ENCODE measurements around the gene PRC1. TPM values are rescaled to one million over a fixed set of nuclear protein-coding genes. Genes with fewer than 3 reads are reported as not detected.
"Not testable (repeated sequence)": the region's sequence is repeated elsewhere in the genome, so short reads cannot be mapped to it uniquely, and the experiment has no call there.

PRC1 gene
- total RNA-seq, 1 donor from 2014 or later: 284 TPM

GRCh38 chr15:91017716-91018115 is 23.4 kb upstream of the PRC1 start:
- DNase-seq (ENCODE audit: low spot score): no peak
- Histone ChIP-seq H3K4me3 (no peak overlapping the region), H3K9ac (no peak overlapping the region), H3K36me3 (no peaks in the 10 kb centered on the region), H3K9me3 (ENCODE audit: low read depth) (no peaks in the 10 kb centered on the region), H4K20me1 (ENCODE audit: low read depth) (no peaks in the 10 kb centered on the region), H2AFZ (replicated peaks) (no peak overlapping the region), H3K27me3 (no peaks in the 10 kb centered on the region), H3K4me2 (no peak overlapping the region), H3F3A (ENCODE audit: low read depth) (no peaks in the 10 kb centered on the region), H3K27ac (no peak overlapping the region), H3K79me2 (ENCODE audit: low read depth) (peaks cover 27% of the 10 kb centered on the region), H3K4me1 (peaks cover 12% of the 10 kb centered on the region)
- TF ChIP-seq, protein P1, sequence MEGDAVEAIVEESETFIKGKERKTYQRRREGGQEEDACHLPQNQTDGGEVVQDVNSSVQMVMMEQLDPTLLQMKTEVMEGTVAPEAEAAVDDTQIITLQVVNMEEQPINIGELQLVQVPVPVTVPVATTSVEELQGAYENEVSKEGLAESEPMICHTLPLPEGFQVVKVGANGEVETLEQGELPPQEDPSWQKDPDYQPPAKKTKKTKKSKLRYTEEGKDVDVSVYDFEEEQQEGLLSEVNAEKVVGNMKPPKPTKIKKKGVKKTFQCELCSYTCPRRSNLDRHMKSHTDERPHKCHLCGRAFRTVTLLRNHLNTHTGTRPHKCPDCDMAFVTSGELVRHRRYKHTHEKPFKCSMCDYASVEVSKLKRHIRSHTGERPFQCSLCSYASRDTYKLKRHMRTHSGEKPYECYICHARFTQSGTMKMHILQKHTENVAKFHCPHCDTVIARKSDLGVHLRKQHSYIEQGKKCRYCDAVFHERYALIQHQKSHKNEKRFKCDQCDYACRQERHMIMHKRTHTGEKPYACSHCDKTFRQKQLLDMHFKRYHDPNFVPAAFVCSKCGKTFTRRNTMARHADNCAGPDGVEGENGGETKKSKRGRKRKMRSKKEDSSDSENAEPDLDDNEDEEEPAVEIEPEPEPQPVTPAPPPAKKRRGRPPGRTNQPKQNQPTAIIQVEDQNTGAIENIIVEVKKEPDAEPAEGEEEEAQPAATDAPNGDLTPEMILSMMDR (IDR thresholded peaks at IDR 0.05): no peak
- TF ChIP-seq EZH2 (IDR thresholded peaks at IDR 0.05): no peak
- TF ChIP-seq EZH2phosphoT487 (IDR thresholded peaks at IDR 0.05): no peak
- peaks cover 19% of the 10 kb centered on the region for H3K4me1 Mint-ChIP-seq
- H3K36me3 Mint-ChIP-seq: peaks cover 16% of the 10 kb centered on the region
- no peaks in the 10 kb centered on the region for H3K9me3 Mint-ChIP-seq
- no peak overlapping the region for H3K27ac Mint-ChIP-seq
- no peaks in the 10 kb centered on the region for H3K27me3 Mint-ChIP-seq (ENCODE audit: insufficient read depth, low read depth)
- no peak overlapping the region for H3K4me3 Mint-ChIP-seq

- peaks cover 25% of the 10 kb centered on the region for H3K36me3 Mint-ChIP-seq
- H3K9me3 Mint-ChIP-seq; H3K36me3 ChIP-seq; H3K27ac ChIP-seq; H3K27ac Mint-ChIP-seq; H3F3A ChIP-seq (ENCODE audit: low read depth); H3K79me2 ChIP-seq (ENCODE audit: low read depth); H3K27me3 Mint-ChIP-seq (ENCODE audit: insufficient read depth, low read depth); H3K4me3 Mint-ChIP-seq; H2AFZ ChIP-seq (replicated peaks); H3K27me3 ChIP-seq; DNase-seq (ENCODE audit: low spot score); H3K4me2 ChIP-seq; H3K9ac ChIP-seq; H3K4me1 Mint-ChIP-seq; H3K9me3 ChIP-seq (ENCODE audit: low read depth); H3K4me3 ChIP-seq; H3K4me1 ChIP-seq; H4K20me1 ChIP-seq (ENCODE audit: low read depth): not testable (repeated sequence)
These were observed 19.4 kb upstream of the PRC1 start for GRCh38 chr15:91013701-91014100.

DNA sequence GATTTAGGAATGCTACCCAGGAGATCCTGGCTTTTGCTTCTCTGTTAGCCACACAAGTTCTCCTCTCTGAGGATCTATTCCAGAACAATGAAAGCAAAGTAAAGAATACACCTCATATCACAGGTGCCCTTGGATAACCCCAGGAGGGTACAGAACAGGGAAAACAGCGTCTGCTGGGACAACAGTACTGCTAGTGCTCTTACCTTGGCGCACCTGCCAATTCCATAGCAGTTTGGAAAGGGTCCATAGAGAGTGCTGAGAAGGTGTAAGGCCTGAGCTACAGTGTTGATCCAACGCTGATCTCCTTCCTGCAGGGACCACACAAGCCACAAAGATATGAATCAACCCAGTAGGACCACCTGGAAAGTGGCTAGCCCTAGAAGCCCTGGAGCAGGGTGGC is 12.9 kb upstream of the PRC1 start:
- H3K27me3 ChIP-seq: no peaks in the 10 kb centered on the region
- H3K9me3 ChIP-seq (ENCODE audit: low read depth): no peaks in the 10 kb centered on the region
- no peak overlapping the region for H3K27ac Mint-ChIP-seq
- no peak overlapping the region for H3K4me2 ChIP-seq
- no peak for DNase-seq (ENCODE audit: low spot score)
- no peaks in the 10 kb centered on the region for H4K20me1 ChIP-seq (ENCODE audit: low read depth)
- TF ChIP-seq EZH2phosphoT487 (IDR thresholded peaks at IDR 0.05) (no peak), EZH2 (IDR thresholded peaks at IDR 0.05) (no peak)
- TF ChIP-seq, protein P1 (IDR thresholded peaks at IDR 0.05): no peak
- H3K4me1 Mint-ChIP-seq: no peaks in the 10 kb centered on the region
- no peak overlapping the region for H3K27ac ChIP-seq
- no peaks in the 10 kb centered on the region for H3K36me3 ChIP-seq
- no peaks in the 10 kb centered on the region for H3K9me3 Mint-ChIP-seq
- H3K36me3 Mint-ChIP-seq: peaks cover 27% of the 10 kb centered on the region
- H2AFZ ChIP-seq (replicated peaks): no peak overlapping the region
- H3K79me2 ChIP-seq (ENCODE audit: low read depth): no peaks in the 10 kb centered on the region
- no peaks in the 10 kb centered on the region for H3K4me1 ChIP-seq
- H3K4me3 ChIP-seq: no peak overlapping the region
- H3K9ac ChIP-seq: no peak overlapping the region
- no peaks in the 10 kb centered on the region for H3F3A ChIP-seq (ENCODE audit: low read depth)
- no peak overlapping the region for H3K4me3 Mint-ChIP-seq
- peaks cover 2% of the 10 kb centered on the region for H3K27me3 Mint-ChIP-seq (ENCODE audit: insufficient read depth, low read depth)

DNA sequence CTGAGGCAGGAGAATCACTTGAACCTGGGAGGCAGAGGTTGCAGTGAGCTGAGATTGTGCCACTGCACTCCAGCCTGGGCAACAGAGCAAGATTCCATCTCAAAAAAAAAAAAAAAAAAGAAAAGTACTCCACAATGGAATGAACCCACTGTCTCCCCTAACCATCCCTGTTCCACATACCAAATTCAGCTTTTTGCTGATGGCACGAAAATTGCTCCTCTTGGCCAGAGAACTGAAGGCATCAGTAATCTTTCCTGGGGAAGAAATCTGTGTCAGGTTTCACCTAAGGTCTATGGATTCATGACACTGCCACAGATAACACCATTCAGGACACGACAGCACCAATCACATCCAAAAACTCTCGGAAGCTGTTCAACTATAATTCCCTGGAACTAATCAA is 6.9 kb upstream of the PRC1 start:
- Histone ChIP-seq H3K36me3 (no peaks in the 10 kb centered on the region), H3K9ac (no peak overlapping the region), H3K79me2 (ENCODE audit: low read depth) (peaks cover 5% of the 10 kb centered on the region), H3K4me2 (no peak overlapping the region), H3K27me3 (no peaks in the 10 kb centered on the region), H3K9me3 (ENCODE audit: low read depth) (no peaks in the 10 kb centered on the region), H3K27ac (no peak overlapping the region), H2AFZ (replicated peaks) (no peak overlapping the region), H3F3A (ENCODE audit: low read depth) (peaks cover 2% of the 10 kb centered on the region), H4K20me1 (ENCODE audit: low read depth) (no peaks in the 10 kb centered on the region), H3K4me1 (no peaks in the 10 kb centered on the region), H3K4me3 (no peak overlapping the region)
- no peak overlapping the region for H3K27ac Mint-ChIP-seq
- DNase-seq (ENCODE audit: low spot score): no peak
- H3K36me3 Mint-ChIP-seq: peaks cover 30% of the 10 kb centered on the region
- no peak overlapping the region for H3K4me3 Mint-ChIP-seq
- no peak for TF ChIP-seq EZH2 (IDR thresholded peaks at IDR 0.05)
- TF ChIP-seq, protein P1 (IDR thresholded peaks at IDR 0.05): no peak
- TF ChIP-seq EZH2phosphoT487 (IDR thresholded peaks at IDR 0.05): no peak
- H3K27me3 Mint-ChIP-seq (ENCODE audit: insufficient read depth, low read depth): peaks cover 9% of the 10 kb centered on the region
- H3K4me1 Mint-ChIP-seq: peaks cover under 1% of the 10 kb centered on the region
- H3K9me3 Mint-ChIP-seq: no peaks in the 10 kb centered on the region

Data from neural progenitor cell (in vitro differentiated cells).